ENCODE results near the gene ZYG11B.
"Not testable (repeated sequence)": the region's sequence is repeated elsewhere in the genome, so short reads cannot be mapped to it uniquely, and the experiment has no call there.

Gene ZYG11B

DNA sequence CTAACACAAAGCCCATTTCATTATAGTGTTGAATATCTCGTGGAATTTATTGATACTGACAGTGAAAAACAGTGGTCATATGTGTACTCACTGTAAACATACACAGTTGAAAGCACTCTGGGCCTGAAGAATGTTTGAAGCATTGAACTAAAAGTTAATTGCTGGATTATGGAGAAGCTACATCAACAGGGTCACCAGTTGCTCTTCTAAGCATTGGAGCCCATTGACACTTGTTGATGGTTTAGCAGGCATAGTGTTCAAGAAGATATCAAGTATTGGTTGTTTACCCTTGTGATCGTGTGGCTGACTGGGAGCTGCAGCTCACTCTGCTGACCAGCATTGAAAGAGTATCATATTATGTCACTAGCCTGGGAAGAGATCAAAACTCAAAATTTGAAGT is 126.6 kb downstream of the ZYG11B start:
- no peak for DNase-seq (ENCODE audit: low read depth)

DNA sequence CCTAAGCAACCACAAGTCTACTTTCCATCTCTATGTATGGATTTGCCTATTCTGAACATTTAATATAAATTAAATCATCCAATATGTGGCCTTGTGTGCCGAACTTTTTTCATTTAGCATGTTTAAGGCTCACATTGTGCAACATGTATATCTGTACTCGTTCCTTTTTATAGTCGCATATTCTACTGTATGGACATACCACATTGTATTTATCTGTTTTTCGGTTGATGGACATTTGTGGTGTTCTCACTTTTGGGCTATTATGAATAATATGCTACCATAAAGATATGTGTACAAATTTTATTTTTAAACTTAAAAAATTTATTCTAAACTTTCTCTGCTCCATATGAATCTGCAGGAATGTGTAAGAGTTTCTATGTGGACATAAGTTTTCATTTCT is 129.3 kb downstream of the ZYG11B start:
- DNase-seq (ENCODE audit: low read depth), result no peak

- DNase-seq (ENCODE audit: low read depth), result no peak
Measured at GRCh38 chr1:52856026-52856425, 129.8 kb downstream of the ZYG11B start.

DNA sequence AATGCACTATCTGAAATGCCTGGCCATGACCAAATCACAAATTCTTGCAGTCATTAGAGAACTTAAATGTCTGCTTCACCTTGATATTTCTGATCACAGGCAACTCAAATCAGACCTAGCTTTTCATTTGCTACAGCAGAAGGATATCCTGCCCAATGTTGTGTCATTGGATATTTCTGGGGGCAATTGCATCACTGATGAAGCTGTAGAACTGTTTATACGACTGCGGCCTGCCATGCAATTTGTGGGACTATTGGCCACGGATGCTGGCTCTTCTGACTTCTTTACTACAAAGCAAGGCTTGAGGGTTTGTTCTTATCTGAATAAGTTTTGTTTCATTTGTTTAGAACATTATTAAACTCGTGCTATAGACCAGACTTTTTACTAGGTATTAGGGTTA is 131.2 kb downstream of the ZYG11B start:
- no peak for DNase-seq (ENCODE audit: low read depth)

DNA sequence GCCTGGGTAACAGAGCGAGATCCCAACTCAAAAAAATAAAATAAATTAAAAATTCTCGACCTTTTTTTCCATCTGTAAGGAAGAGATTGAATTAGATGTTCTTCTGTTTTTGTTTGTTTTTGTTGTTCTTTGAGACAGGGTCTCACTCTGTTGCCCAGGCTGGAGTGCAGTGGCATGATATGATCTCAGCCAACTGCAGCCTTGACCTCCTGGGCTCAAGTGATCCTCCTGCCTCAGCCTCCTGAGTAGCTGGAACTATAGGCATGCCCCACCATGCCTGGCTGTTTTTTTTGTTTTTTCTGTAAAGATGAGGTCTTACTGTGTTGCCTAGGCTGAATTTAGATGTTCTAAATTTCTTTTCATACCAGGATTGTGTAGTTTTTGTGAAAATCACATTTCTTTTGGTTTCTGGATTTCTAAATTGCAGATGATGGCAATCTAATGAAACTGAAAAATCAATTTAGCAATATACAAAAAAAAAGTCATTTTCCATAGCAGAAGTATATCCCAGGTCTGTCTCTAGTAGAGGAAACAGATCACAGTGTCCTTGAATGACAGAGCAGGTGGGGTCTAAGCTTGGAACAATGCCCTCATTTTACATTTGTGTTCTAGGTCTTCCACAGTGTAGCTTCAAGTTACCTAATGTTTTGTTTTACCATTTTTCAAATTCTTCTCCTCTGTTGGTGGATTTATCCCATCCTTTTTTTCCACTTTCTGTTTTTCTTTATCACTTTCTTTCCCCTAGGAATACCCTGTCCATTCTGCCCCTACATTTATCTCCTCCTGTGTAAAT is 136.6 kb downstream of the ZYG11B start:
- DNase-seq (ENCODE audit: low read depth), result no peak

DNA sequence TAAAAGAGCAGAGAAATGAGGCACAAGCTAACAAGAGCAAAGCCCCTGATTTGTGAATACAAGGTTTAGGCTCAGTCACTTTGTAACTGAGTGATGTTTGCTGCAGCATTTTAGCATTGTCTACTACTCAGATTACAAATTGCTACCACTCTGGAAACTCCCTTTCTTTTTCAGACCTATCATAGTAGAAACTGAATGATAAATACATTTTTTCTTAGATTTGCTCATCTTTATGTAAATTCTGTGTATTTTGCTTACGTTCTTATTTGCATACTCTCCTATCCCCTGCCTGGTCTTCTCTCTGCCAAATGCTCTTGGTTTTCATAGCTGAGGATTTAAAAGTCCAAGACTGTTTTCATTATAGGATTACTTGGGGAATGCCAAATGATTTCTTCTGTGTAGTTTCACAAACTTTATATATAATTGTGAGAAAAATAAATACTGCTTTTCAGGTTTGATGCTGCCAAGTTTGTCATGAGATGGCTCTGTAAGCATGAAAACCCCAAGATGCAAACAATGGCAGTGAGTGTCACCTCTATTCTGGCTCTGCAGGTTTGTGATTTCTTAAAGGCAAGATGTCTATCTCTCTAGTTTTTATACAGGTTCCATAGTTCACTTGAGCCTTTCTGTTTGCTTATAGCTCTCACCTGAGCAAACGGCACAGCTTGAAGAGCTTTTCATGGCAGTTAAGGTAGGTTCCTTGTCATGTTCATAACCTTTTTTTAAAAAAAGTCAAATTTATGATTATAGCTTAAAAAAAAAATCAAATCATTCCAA is 141.0 kb downstream of the ZYG11B start:
- DNase-seq (ENCODE audit: low read depth), result no peak

DNA sequence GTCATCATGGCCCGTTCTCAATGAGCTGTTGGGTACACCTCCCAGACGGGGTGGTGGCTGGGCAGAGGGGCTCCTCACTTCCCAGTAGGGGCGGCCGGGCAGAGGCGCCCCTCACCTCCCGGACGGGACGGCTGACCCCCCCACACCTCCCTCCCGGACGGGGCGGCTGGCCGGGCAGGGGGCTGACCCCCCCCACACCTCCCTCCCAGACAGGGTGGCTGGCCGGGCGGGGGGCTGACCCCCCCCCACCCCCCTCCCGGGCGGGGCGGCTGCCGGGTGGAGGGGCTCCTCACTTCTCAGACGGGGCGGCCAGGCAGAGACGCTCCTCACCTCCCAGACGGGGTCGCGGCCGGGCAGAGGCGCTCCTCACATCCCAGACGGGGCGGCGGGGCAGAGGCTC is 143.5 kb downstream of the ZYG11B start:
- not testable (repeated sequence) for DNase-seq (ENCODE audit: low read depth)

- no peak for DNase-seq (ENCODE audit: low read depth)
Measured at GRCh38 chr1:52876843-52877242, 150.6 kb downstream of the ZYG11B start.

All from amniotic epithelial cell (primary cell).